CD4-positive, alpha-beta T cell (primary cell): Measurements from ENCODE around the gene KHK. TPM values are rescaled to one million over a fixed set of nuclear protein-coding genes. Genes with fewer than 3 reads are reported as not detected.

Source experiments
- ATAC-seq: fragments of 200-7000 bp; cut with Tn5 transposase; one replicate; pipeline ENCODE4 v1.10.0; 2022; ENCODE audit warnings: mild to moderate bottlenecking; ENCODE audit not compliant: poor library complexity
- CTCF ChIA-PET: fragments of 350-600 bp; sonication (Branson Sonifier 250); formaldehyde crosslinking; loops from one replicate; lab custom pipeline; 2021; ENCODE audit warnings: antibody characterized with exemption, inconsistent platforms; lab: Charles Lee
- POLR2A ChIA-PET: fragments of 350-600 bp; sonication (Branson Sonifier 250); formaldehyde crosslinking; loops from one replicate; lab custom pipeline; 2021; ENCODE audit warnings: antibody characterized with exemption, inconsistent platforms; lab: Charles Lee
- DNase-seq, 14 experiments: peaks; one replicate each; pipeline ENCODE4 v3.0.0-alpha.2; 2013 to 2020; ENCODE audit warnings: mixed read lengths in 2 of 14
- H3K27ac ChIP-seq, 2 donors: one replicate each; pipeline versions ENCODE4 v1.5.1 to v1.7.0; 2013; ENCODE audit warnings: low read length in 2 of 2, low read depth in 1 of 2, mild to moderate bottlenecking in 1 of 2
- H3K27me3 ChIP-seq, 2 experiments: 1 replicate in 1 of 2; 2 replicates in 1 of 2; pipeline versions ENCODE4 v1.6.1 to v1.7.0; 2013; ENCODE audit warnings: low read length in 2 of 2, control low read depth in 1 of 2, mild to moderate bottlenecking in 1 of 2, moderate library complexity in 1 of 2; ENCODE audit not compliant: insufficient read depth in 2 of 2, control insufficient read depth in 1 of 2
- H3K36me3 ChIP-seq: one replicate; pipeline ENCODE4 v1.6.1; 2013; ENCODE audit warnings: low read length, control low read depth; ENCODE audit not compliant: insufficient read depth
- H3K4me1 ChIP-seq: one replicate; pipeline ENCODE4 v1.6.1; 2013; ENCODE audit warnings: low read length, control low read depth; ENCODE audit not compliant: insufficient read depth
- H3K4me3 ChIP-seq: one replicate; pipeline ENCODE4 v1.5.1; 2013; ENCODE audit warnings: mild to moderate bottlenecking, low read length, moderate library complexity
- H3K9me3 ChIP-seq, 2 experiments: 1 replicate in 1 of 2; 2 replicates in 1 of 2; pipeline versions ENCODE4 v1.6.1 to v1.7.0; 2013; ENCODE audit warnings: low read length in 2 of 2, mild to moderate bottlenecking in 2 of 2, control low read depth in 1 of 2, moderate library complexity in 1 of 2; ENCODE audit not compliant: control insufficient read depth in 1 of 2, insufficient read depth in 1 of 2
- H3K27ac Mint-ChIP-seq: one replicate; pipeline ENCODE4 v1.8.0; 2020; ENCODE audit warnings: mixed read lengths
- H3K27me3 Mint-ChIP-seq: one replicate; pipeline ENCODE4 v1.8.0; 2021; ENCODE audit warnings: mixed read lengths
- H3K36me3 Mint-ChIP-seq: one replicate; pipeline ENCODE4 v1.8.0; 2021; ENCODE audit warnings: low read depth, mixed read lengths
- H3K4me1 Mint-ChIP-seq: one replicate; pipeline ENCODE4 v1.8.0; 2021; ENCODE audit warnings: low read depth, mixed read lengths
- H3K4me3 Mint-ChIP-seq: one replicate; pipeline ENCODE4 v1.8.0; 2020; ENCODE audit warnings: mild to moderate bottlenecking, mixed read lengths
- H3K9me3 Mint-ChIP-seq: one replicate; pipeline ENCODE4 v1.8.0; 2020; ENCODE audit warnings: mixed read lengths
- CTCF ChIP-seq: fragments of 200-600 bp; IDR thresholded peaks from one replicate; pipeline ENCODE4 v1.8.0; 2022; ENCODE audit warnings: antibody characterized with exemption, mild to moderate bottlenecking
- intact Hi-C, 2 experiments: fragments of 100-400 bp; cut with DNase I in 1 of 2; cut with micrococcal nuclease in 1 of 2; formaldehyde crosslinking; loops; one replicate each; pipeline versions ENCODE4 v1.15.1 to v1.9.0; 2023 to 2025; cut with DNase I, micrococcal nuclease
- total RNA-seq, 174 experiments: library from RNA in 2 of 174; stranded (reverse) in 2 of 174; gene quantifications; one replicate each; pipeline ENCODE4 v1.2.3 and lab custom pipeline; 2021 to 2026

Gene KHK
- total RNA-seq, 2 experiments from 2014 or later, result 4.7 TPM

GRCh38 chr2:27137322-27137935 is 50.9 kb downstream of the KHK start:
- CTCF ChIA-PET, result no interaction called here
- Histone ChIP-seq H3K27me3 (no peaks in the 10 kb centered on the region), H3K9me3 (no peaks in the 10 kb centered on the region), H3K4me3 (no peak overlapping the region), H3K4me1 (peaks cover 22% of the 10 kb centered on the region), H3K36me3 (peaks cover 5% of the 10 kb centered on the region), H3K27ac (no peak overlapping the region)
- Mint-ChIP-seq H3K27ac (no peak overlapping the region), H3K36me3 (peaks cover 15% of the 10 kb centered on the region), H3K9me3 (no peaks in the 10 kb centered on the region), H3K4me3 (no peak overlapping the region), H3K27me3 (no peaks in the 10 kb centered on the region), H3K4me1 (peaks cover 19% of the 10 kb centered on the region)
- no peak for DNase-seq
- intact Hi-C loops, result loop anchor here in 1 of 2 experiments (5.0 kb wide), 1 partner anchor 240 kb away; no protein-coding TSS in a partner anchor
- ATAC-seq, result no peak
- no peak for TF ChIP-seq CTCF
- POLR2A ChIA-PET, result no interaction called here

GRCh38 chr2:27138111-27138510 is 51.5 kb downstream of the KHK start:
- Histone ChIP-seq H3K36me3 (no peaks in the 10 kb centered on the region), H3K9me3 (peaks cover 0 to 3% of the 10 kb centered on the region in 2 experiments), H3K4me1 (peaks cover 16% of the 10 kb centered on the region), H3K27me3 (no peaks in the 10 kb centered on the region), H3K27ac (no peak overlapping the region), H3K4me3 (no peak overlapping the region)
- Mint-ChIP-seq H3K4me1 (peaks cover 13% of the 10 kb centered on the region), H3K4me3 (peak overlapping the region; percentile 42), H3K9me3 (peaks cover 5% of the 10 kb centered on the region), H3K36me3 (peaks cover 8% of the 10 kb centered on the region), H3K27me3 (peaks cover 5% of the 10 kb centered on the region), H3K27ac (no peak overlapping the region)
- CTCF ChIA-PET, result no interaction called here
- POLR2A ChIA-PET, result no interaction called here
- intact Hi-C loops, result loop anchor here in 1 of 2 experiments (5.0 kb wide), 1 partner anchor 239 kb away; no protein-coding TSS in a partner anchor
- DNase-seq (no peak), ATAC-seq (no peak)
- TF ChIP-seq CTCF, result no peak

- ATAC-seq, result no peak
- Histone ChIP-seq H3K4me1 (peaks cover 6% of the 10 kb centered on the region), H3K27me3 (no peaks in the 10 kb centered on the region), H3K9me3 (peaks cover 0 to 3% of the 10 kb centered on the region in 2 experiments), H3K36me3 (no peaks in the 10 kb centered on the region), H3K27ac (no peak within 1 kb of the TSS), H3K4me3 (no peak within 1 kb of the TSS)
- TF ChIP-seq CTCF, result no peak
- CTCF ChIA-PET, result interaction anchor here (0.6 kb wide), 1 partner anchor 30 kb away, joined by 3 read pairs; no protein-coding TSS in a partner anchor
- intact Hi-C loops, result loop anchor here in 1 of 2 experiments (5.0 kb wide), 1 partner anchor 238 kb away; no protein-coding TSS in a partner anchor
- DNase-seq, result no peak
- Mint-ChIP-seq H3K27me3 (peaks cover 6% of the 10 kb centered on the region), H3K4me1 (peaks cover 3% of the 10 kb centered on the region), H3K27ac (no peak within 1 kb of the TSS), H3K36me3 (no peaks in the 10 kb centered on the region), H3K4me3 (peak within 1 kb of the TSS; percentile 52), H3K9me3 (peaks cover 5% of the 10 kb centered on the region)
- POLR2A ChIA-PET, result no interaction called here
Observed at GRCh38 chr2:27139310-27139709, 52.7 kb downstream of the KHK start, which contains the start of gene PRR30. PRR30 (minus strand) TSS chr2:27139410; CDS start chr2:27138329, 1,081 bp downstream.
